ENCODE results near the gene C2orf80. TPM values are rescaled to one million over a fixed set of nuclear protein-coding genes. Genes with fewer than 3 reads are reported as not detected.

Gene C2orf80
- total RNA-seq, 4 donors from 2014 or later: not detected

- WGBS, 2 donors: 77 to 82% methylated on average over 3 of the region's 3 CpGs
- no peak overlapping the region for H3K4me3 ChIP-seq (ENCODE audit: low read depth, poor library complexity, severe bottlenecking)
- TF ChIP-seq CTCF (IDR thresholded peaks at IDR 0.05) (no peak), POLR2A (IDR thresholded peaks at IDR 0.05) (no peak)
- no peak for DNase-seq (ENCODE audit: low spot score in 2 of 2)
- intact Hi-C loops (cut with DNase I; ENCODE audit: low total_unique reads): no loop called here
These were observed 5.7 kb upstream of the C2orf80 start for GRCh38 chr2:208195531-208195930.

- TF ChIP-seq POLR2A (IDR thresholded peaks at IDR 0.05) (no peak), CTCF (IDR thresholded peaks at IDR 0.05) (no peak)
- intact Hi-C loops (cut with DNase I; ENCODE audit: low total_unique reads): no loop called here
These were observed 2.9 kb upstream of the C2orf80 start for GRCh38 chr2:208192611-208193236.

GRCh38 chr2:208189069-208189809 lies 591 bp downstream of the C2orf80 start:
- TF ChIP-seq POLR2A (IDR thresholded peaks at IDR 0.05): no peak
- TF ChIP-seq CTCF (IDR thresholded peaks at IDR 0.05): no peak
- 72 to 75% methylated on average over 5 of the region's 5 CpGs for WGBS, 2 donors
- intact Hi-C loops (cut with DNase I; ENCODE audit: low total_unique reads): no loop called here
- H3K4me3 ChIP-seq (ENCODE audit: low read depth, poor library complexity, severe bottlenecking): no peak overlapping the region
- no peak for DNase-seq (ENCODE audit: low spot score in 2 of 2)

More at GRCh38 chr2:208192611-208193236, 2.9 kb upstream of the C2orf80 start:
- no peak for DNase-seq (ENCODE audit: low spot score in 2 of 2)
- H3K4me3 ChIP-seq (ENCODE audit: low read depth, poor library complexity, severe bottlenecking): no peak overlapping the region
- 68 to 69% methylated on average over 8 of the region's 8 CpGs for WGBS, 2 donors

- no peak for TF ChIP-seq CTCF (IDR thresholded peaks at IDR 0.05)
- no peak for TF ChIP-seq POLR2A (IDR thresholded peaks at IDR 0.05)
- intact Hi-C loops (cut with DNase I; ENCODE audit: low total_unique reads): no loop called here
- no peak for DNase-seq (ENCODE audit: low spot score in 2 of 2)
- 79 to 86% methylated on average over 2 of the region's 2 CpGs for WGBS, 2 donors
- H3K4me3 ChIP-seq (ENCODE audit: low read depth, poor library complexity, severe bottlenecking): no peak overlapping the region
These were observed 2.9 kb downstream of the C2orf80 start for GRCh38 chr2:208186893-208187292.

- H3K4me3 ChIP-seq (ENCODE audit: low read depth, poor library complexity, severe bottlenecking): no peak overlapping the region
- intact Hi-C loops (cut with DNase I; ENCODE audit: low total_unique reads): no loop called here
- 69 to 70% methylated on average over 5 of the region's 5 CpGs for WGBS, 2 donors
- TF ChIP-seq CTCF (IDR thresholded peaks at IDR 0.05) (no peak), POLR2A (IDR thresholded peaks at IDR 0.05) (no peak)
- DNase-seq (ENCODE audit: low spot score in 2 of 2): no peak
These were observed 3.4 kb downstream of the C2orf80 start for GRCh38 chr2:208186465-208186864.
